ENCODE data around the gene POLR2A. TPM values are rescaled to one million over a fixed set of nuclear protein-coding genes. Genes with fewer than 3 reads are reported as not detected.

Gene POLR2A
- total and polyA plus RNA-seq, 2 of the 13 experiments (the other 11 are each of a cell fraction or from before 2014, with no cell fraction given) = 17.8 to 18.3 TPM

DNA sequence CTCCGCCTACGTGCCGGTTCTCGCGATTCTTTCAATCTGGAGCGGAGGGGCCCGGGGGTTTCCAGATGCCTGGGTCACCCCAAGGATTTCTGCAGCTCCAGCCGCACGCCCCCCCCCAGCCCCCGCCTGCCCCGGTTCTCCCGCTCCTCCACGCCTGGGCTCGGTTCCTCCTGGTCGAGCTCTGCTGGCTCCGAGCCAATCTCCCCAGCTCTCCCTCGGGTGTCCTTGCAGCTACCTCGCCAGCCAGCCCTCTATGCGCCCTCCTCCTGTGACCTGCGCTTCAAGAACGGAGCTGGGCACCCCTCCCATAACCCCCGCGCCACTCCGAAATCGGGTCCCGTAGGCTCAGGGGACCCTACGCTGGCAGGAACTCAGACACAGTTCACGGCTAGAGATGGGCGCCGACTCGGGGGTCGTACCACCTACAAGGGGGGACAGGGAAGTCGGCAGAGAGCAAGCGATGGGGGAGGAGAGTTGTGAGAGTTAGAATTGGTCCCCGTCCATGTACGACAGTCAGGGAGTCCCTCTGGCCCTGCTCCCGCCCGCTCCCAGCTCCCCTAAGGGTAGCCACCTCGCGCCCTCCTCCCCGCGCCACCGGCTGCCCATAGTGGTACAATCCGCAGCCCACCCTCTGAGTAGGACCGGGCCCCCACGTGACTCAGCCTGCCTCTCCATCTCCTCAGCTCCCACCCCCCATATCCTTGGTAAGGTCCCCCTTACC lies 43.9 kb upstream of the POLR2A start (continued):
- TF ChIP-seq, protein P1, sequence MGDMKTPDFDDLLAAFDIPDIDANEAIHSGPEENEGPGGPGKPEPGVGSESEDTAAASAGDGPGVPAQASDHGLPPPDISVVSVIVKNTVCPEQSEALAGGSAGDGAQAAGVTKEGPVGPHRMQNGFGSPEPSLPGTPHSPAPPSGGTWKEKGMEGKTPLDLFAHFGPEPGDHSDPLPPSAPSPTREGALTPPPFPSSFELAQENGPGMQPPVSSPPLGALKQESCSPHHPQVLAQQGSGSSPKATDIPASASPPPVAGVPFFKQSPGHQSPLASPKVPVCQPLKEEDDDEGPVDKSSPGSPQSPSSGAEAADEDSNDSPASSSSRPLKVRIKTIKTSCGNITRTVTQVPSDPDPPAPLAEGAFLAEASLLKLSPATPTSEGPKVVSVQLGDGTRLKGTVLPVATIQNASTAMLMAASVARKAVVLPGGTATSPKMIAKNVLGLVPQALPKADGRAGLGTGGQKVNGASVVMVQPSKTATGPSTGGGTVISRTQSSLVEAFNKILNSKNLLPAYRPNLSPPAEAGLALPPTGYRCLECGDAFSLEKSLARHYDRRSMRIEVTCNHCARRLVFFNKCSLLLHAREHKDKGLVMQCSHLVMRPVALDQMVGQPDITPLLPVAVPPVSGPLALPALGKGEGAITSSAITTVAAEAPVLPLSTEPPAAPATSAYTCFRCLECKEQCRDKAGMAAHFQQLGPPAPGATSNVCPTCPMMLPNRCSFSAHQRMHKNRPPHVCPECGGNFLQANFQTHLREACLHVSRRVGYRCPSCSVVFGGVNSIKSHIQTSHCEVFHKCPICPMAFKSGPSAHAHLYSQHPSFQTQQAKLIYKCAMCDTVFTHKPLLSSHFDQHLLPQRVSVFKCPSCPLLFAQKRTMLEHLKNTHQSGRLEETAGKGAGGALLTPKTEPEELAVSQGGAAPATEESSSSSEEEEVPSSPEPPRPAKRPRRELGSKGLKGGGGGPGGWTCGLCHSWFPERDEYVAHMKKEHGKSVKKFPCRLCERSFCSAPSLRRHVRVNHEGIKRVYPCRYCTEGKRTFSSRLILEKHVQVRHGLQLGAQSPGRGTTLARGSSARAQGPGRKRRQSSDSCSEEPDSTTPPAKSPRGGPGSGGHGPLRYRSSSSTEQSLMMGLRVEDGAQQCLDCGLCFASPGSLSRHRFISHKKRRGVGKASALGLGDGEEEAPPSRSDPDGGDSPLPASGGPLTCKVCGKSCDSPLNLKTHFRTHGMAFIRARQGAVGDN (CRISPR knock-in tag; IDR thresholded peaks at IDR 0.05) = peak; percentile 60
- TF ChIP-seq ZNF124 (CRISPR knock-in tag; IDR thresholded peaks at IDR 0.05) = no peak
- no peak for TF ChIP-seq CC2D1A (CRISPR knock-in tag; IDR thresholded peaks at IDR 0.05)
- no peak for TF ChIP-seq CREM (IDR thresholded peaks at IDR 0.05)
- TF ChIP-seq CREM (CRISPR knock-in tag; IDR thresholded peaks at IDR 0.05) = no peak
- TF ChIP-seq ZNF446 (CRISPR knock-in tag; IDR thresholded peaks at IDR 0.05) = no peak
- TF ChIP-seq ZNF10 (CRISPR knock-in tag; IDR thresholded peaks at IDR 0.05; ENCODE audit: borderline replicate concordance, low read depth) = no peak
- no peak for TF ChIP-seq ZSCAN20 (CRISPR knock-in tag; IDR thresholded peaks at IDR 0.05; ENCODE audit: borderline replicate concordance)
- no peak for TF ChIP-seq ZNF7 (CRISPR knock-in tag; IDR thresholded peaks at IDR 0.05)
- peak; percentile 34 for TF ChIP-seq ZFX (CRISPR knock-in tag; IDR thresholded peaks at IDR 0.05; ENCODE audit: low read depth)
- TF ChIP-seq NCOA5 (CRISPR knock-in tag; IDR thresholded peaks at IDR 0.05) = no peak
- no peak for TF ChIP-seq ZNF605 (CRISPR knock-in tag; IDR thresholded peaks at IDR 0.05)
- TF ChIP-seq TMF1 (CRISPR knock-in tag; IDR thresholded peaks at IDR 0.05; ENCODE audit: low read depth) = 0 out of 2 replicates have a peak, but pooled peaks have one; percentile 8
- TF ChIP-seq, protein P2, sequence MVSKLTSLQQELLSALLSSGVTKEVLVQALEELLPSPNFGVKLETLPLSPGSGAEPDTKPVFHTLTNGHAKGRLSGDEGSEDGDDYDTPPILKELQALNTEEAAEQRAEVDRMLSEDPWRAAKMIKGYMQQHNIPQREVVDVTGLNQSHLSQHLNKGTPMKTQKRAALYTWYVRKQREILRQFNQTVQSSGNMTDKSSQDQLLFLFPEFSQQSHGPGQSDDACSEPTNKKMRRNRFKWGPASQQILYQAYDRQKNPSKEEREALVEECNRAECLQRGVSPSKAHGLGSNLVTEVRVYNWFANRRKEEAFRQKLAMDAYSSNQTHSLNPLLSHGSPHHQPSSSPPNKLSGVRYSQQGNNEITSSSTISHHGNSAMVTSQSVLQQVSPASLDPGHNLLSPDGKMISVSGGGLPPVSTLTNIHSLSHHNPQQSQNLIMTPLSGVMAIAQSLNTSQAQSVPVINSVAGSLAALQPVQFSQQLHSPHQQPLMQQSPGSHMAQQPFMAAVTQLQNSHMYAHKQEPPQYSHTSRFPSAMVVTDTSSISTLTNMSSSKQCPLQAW (CRISPR knock-in tag; IDR thresholded peaks at IDR 0.05) = 0 out of 2 replicates have a peak, but pooled peaks have one; percentile 30
- TF ChIP-seq ZNF292 (CRISPR knock-in tag; IDR thresholded peaks at IDR 0.05; ENCODE audit: borderline replicate concordance, low read depth) = no peak
- no peak for TF ChIP-seq MATR3 (CRISPR knock-in tag; IDR thresholded peaks at IDR 0.05)
- TF ChIP-seq, protein P3, sequence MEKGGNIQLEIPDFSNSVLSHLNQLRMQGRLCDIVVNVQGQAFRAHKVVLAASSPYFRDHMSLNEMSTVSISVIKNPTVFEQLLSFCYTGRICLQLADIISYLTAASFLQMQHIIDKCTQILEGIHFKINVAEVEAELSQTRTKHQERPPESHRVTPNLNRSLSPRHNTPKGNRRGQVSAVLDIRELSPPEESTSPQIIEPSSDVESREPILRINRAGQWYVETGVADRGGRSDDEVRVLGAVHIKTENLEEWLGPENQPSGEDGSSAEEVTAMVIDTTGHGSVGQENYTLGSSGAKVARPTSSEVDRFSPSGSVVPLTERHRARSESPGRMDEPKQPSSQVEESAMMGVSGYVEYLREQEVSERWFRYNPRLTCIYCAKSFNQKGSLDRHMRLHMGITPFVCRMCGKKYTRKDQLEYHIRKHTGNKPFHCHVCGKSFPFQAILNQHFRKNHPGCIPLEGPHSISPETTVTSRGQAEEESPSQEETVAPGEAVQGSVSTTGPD (CRISPR knock-in tag; IDR thresholded peaks at IDR 0.05) = no peak
- TF ChIP-seq, protein P4, sequence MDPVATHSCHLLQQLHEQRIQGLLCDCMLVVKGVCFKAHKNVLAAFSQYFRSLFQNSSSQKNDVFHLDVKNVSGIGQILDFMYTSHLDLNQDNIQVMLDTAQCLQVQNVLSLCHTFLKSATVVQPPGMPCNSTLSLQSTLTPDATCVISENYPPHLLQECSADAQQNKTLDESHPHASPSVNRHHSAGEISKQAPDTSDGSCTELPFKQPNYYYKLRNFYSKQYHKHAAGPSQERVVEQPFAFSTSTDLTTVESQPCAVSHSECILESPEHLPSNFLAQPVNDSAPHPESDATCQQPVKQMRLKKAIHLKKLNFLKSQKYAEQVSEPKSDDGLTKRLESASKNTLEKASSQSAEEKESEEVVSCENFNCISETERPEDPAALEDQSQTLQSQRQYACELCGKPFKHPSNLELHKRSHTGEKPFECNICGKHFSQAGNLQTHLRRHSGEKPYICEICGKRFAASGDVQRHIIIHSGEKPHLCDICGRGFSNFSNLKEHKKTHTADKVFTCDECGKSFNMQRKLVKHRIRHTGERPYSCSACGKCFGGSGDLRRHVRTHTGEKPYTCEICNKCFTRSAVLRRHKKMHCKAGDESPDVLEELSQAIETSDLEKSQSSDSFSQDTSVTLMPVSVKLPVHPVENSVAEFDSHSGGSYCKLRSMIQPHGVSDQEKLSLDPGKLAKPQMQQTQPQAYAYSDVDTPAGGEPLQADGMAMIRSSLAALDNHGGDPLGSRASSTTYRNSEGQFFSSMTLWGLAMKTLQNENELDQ (CRISPR knock-in tag; IDR thresholded peaks at IDR 0.05; ENCODE audit: borderline replicate concordance) = no peak
- TF ChIP-seq KMT2A (CRISPR knock-in tag; IDR thresholded peaks at IDR 0.05) = no peak
- no peak for TF ChIP-seq NFKBIZ (CRISPR knock-in tag; IDR thresholded peaks at IDR 0.05)
- TF ChIP-seq SP4 (CRISPR knock-in tag; IDR thresholded peaks at IDR 0.05) = 0 out of 2 replicates have a peak, but pooled peaks have one; percentile 40

All from HepG2 (cell line).